ENCODE measurements around the gene TEAD4.

DNA sequence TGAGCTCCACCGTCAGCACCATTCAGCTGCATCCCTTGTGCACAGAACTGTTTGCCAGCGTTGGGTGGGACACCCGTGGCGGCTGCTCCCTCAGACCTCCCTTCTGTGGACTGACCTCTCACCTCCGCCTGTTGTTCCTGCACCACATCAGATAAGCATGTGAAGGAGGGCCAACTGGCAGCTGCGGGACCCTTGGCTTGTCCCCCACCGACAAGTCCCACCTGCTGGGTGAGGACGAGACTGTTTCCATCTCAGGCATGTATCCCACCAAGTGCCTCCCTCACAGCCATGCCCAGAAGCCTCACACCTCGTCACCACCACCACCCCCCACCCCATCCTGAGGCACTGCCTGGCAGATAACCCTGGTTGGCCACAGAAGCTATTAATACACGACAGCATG is 18.6 kb upstream of the TEAD4 start:
- TF ChIP-seq, protein P1, sequence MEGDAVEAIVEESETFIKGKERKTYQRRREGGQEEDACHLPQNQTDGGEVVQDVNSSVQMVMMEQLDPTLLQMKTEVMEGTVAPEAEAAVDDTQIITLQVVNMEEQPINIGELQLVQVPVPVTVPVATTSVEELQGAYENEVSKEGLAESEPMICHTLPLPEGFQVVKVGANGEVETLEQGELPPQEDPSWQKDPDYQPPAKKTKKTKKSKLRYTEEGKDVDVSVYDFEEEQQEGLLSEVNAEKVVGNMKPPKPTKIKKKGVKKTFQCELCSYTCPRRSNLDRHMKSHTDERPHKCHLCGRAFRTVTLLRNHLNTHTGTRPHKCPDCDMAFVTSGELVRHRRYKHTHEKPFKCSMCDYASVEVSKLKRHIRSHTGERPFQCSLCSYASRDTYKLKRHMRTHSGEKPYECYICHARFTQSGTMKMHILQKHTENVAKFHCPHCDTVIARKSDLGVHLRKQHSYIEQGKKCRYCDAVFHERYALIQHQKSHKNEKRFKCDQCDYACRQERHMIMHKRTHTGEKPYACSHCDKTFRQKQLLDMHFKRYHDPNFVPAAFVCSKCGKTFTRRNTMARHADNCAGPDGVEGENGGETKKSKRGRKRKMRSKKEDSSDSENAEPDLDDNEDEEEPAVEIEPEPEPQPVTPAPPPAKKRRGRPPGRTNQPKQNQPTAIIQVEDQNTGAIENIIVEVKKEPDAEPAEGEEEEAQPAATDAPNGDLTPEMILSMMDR (IDR thresholded peaks at IDR 0.05), result no peak
- no peak for TF ChIP-seq POLR2A (IDR thresholded peaks at IDR 0.05)
